Ishikawa (cell line): Measurements from ENCODE around the gene TUBE1.

Experiments used
- CEBPB ChIP-seq: IDR thresholded peaks from 2 replicates; pipeline ENCODE4 v1.6.1; 2012
- CREB1 ChIP-seq: IDR thresholded peaks from 2 replicates; pipeline ENCODE4 v1.6.1; 2012; ENCODE audit warnings: low read depth
- EGR1 ChIP-seq: IDR thresholded peaks from 2 replicates; pipeline ENCODE4 v1.6.1; 2012
- EP300 ChIP-seq: IDR thresholded peaks from 2 replicates; pipeline ENCODE4 v1.6.1; 2012; ENCODE audit warnings: borderline replicate concordance
- FOXM1 ChIP-seq: IDR thresholded peaks from 2 replicates; pipeline ENCODE4 v1.6.1; 2012; ENCODE audit warnings: low read depth, borderline replicate concordance
- MAX ChIP-seq: IDR thresholded peaks from 2 replicates; pipeline ENCODE4 v1.6.1; 2012
- NFIC ChIP-seq: IDR thresholded peaks from 2 replicates; pipeline ENCODE4 v1.6.1; 2012
- RAD21 ChIP-seq: IDR thresholded peaks from 2 replicates; pipeline ENCODE4 v1.6.1; 2012; ENCODE audit warnings: low read depth
- REST ChIP-seq: IDR thresholded peaks from 2 replicates; pipeline ENCODE4 v1.6.1; 2012; ENCODE audit warnings: low read depth, mild to moderate bottlenecking
- TAF1 ChIP-seq: IDR thresholded peaks from 2 replicates; pipeline ENCODE4 v1.6.1; 2012; ENCODE audit warnings: low read depth, mild to moderate bottlenecking
- TCF12 ChIP-seq: IDR thresholded peaks from 2 replicates; pipeline ENCODE4 v1.6.1; 2012; ENCODE audit warnings: low read depth
- TEAD4 ChIP-seq: IDR thresholded peaks from 2 replicates; pipeline ENCODE4 v1.6.1; 2012
- USF1 ChIP-seq: IDR thresholded peaks from 2 replicates; pipeline ENCODE4 v1.6.1; 2012
- YY1 ChIP-seq: IDR thresholded peaks from 2 replicates; pipeline ENCODE4 v1.6.1; 2012; ENCODE audit warnings: low read depth
- ZBTB7A ChIP-seq: IDR thresholded peaks from 2 replicates; pipeline ENCODE4 v1.6.1; 2012; ENCODE audit warnings: low read depth

Gene TUBE1

GRCh38 chr6:112081569-112081968 is 5.7 kb downstream of the TUBE1 start:
- TF ChIP-seq YY1, result no peak
- no peak for TF ChIP-seq FOXM1
- TF ChIP-seq ZBTB7A, result no peak
- TF ChIP-seq EGR1, result no peak
- TF ChIP-seq TCF12, result no peak
- no peak for TF ChIP-seq RAD21
- TF ChIP-seq MAX, result no peak
- TF ChIP-seq CREB1, result no peak
- no peak for TF ChIP-seq EP300

- TF ChIP-seq TEAD4, result no peak
- TF ChIP-seq TAF1, result no peak
- TF ChIP-seq NFIC, result no peak
- TF ChIP-seq YY1, result no peak
- no peak for TF ChIP-seq MAX
- TF ChIP-seq EP300, result no peak
- no peak for TF ChIP-seq USF1
- no peak for TF ChIP-seq RAD21
- TF ChIP-seq CREB1, result no peak
- TF ChIP-seq TCF12, result no peak
- no peak for TF ChIP-seq CEBPB
- no peak for TF ChIP-seq ZBTB7A
Measured at GRCh38 chr6:112066606-112067005, 20.7 kb downstream of the TUBE1 start.

GRCh38 chr6:112065426-112065986 is 21.8 kb downstream of the TUBE1 start:
- TF ChIP-seq TCF12 (no peak), EGR1 (no peak)

- TF ChIP-seq TEAD4, result no peak
- no peak for TF ChIP-seq RAD21
- no peak for TF ChIP-seq TCF12
- TF ChIP-seq CREB1, result no peak
- TF ChIP-seq CEBPB, result no peak
- TF ChIP-seq ZBTB7A, result no peak
- TF ChIP-seq FOXM1, result no peak
- no peak for TF ChIP-seq REST
- no peak for TF ChIP-seq EGR1
- no peak for TF ChIP-seq TAF1
Measured at GRCh38 chr6:112062966-112063365, 24.3 kb downstream of the TUBE1 start.

GRCh38 chr6:112061605-112062004 is 25.7 kb downstream of the TUBE1 start:
- TF ChIP-seq REST (no peak), YY1 (no peak), EGR1 (no peak)

GRCh38 chr6:112058243-112059032 is 28.8 kb downstream of the TUBE1 start:
- TF ChIP-seq YY1 (no peak), EGR1 (no peak), MAX (no peak), RAD21 (no peak), TEAD4 (no peak), USF1 (no peak), CEBPB (no peak), REST (no peak), ZBTB7A (no peak), TCF12 (no peak), CREB1 (no peak), EP300 (no peak), TAF1 (no peak), FOXM1 (no peak), NFIC (no peak)
